SK-N-SH treated with all-trans-retinoic acid at 6 μM for 48 hours (cell line): ENCODE results near the gene DIP2C.
A peak's percentile ranks its signal among the peaks of the same experiment; 100 is the strongest.

Experiments
- ATAC-seq: fragments of 200-7000 bp; cut with Tn5 transposase; 3 replicates; pipeline ENCODE4 v1.9.1; 2020; ENCODE audit warnings: mild to moderate bottlenecking, moderate library complexity
- ARNTL ChIP-seq: fragments of 450-650 bp; formaldehyde crosslinking; IDR thresholded peaks from 2 replicates; pipeline ENCODE4 v1.5.0; 2020; ENCODE audit warnings: low read depth, mild to moderate bottlenecking, moderate library complexity, borderline replicate concordance
- BACH2 ChIP-seq: fragments of 250-450 bp; sonication (Bioruptor Pico); IDR thresholded peaks from 2 replicates; pipeline ENCODE4 v1.9.0; 2021; ENCODE audit warnings: mild to moderate bottlenecking, borderline replicate concordance
- CREB5 ChIP-seq: fragments of 250-450 bp; sonication (Bioruptor Pico); IDR thresholded peaks from 2 replicates; pipeline ENCODE4 v1.5.1; 2020; ENCODE audit warnings: low read depth, mild to moderate bottlenecking, moderate library complexity
- ESRRG ChIP-seq: fragments of 250-450 bp; sonication (Bioruptor Pico); IDR thresholded peaks from 2 replicates; pipeline ENCODE4 v1.6.1; 2021; ENCODE audit warnings: mild to moderate bottlenecking
- ISL1 ChIP-seq: fragments of 250-450 bp; sonication (Bioruptor Pico); IDR thresholded peaks from 2 replicates; pipeline ENCODE4 v2.1.2; 2022; ENCODE audit warnings: mild to moderate bottlenecking, moderate library complexity
- OSR1 ChIP-seq: fragments of 250-450 bp; sonication (Bioruptor Pico); IDR thresholded peaks from 2 replicates; pipeline ENCODE4 v1.8.0; 2022; ENCODE audit warnings: moderate library complexity, mild to moderate bottlenecking, inconsistent platforms
- PPARA ChIP-seq: fragments of 250-450 bp; sonication (Bioruptor Pico); IDR thresholded peaks from 2 replicates; pipeline ENCODE4 v1.5.0; 2020; ENCODE audit warnings: mild to moderate bottlenecking, borderline replicate concordance
- SNAI2 ChIP-seq: fragments of 250-450 bp; sonication (Bioruptor Pico); IDR thresholded peaks from 2 replicates; pipeline ENCODE4 v1.5.0; 2020; ENCODE audit warnings: mild to moderate bottlenecking, moderate library complexity
- TOX ChIP-seq: fragments of 250-450 bp; sonication (Bioruptor Pico); IDR thresholded peaks from 2 replicates; pipeline ENCODE4 v1.8.0; 2021; ENCODE audit warnings: mild to moderate bottlenecking, moderate library complexity, borderline replicate concordance
- TSHZ2 ChIP-seq: fragments of 250-450 bp; sonication (Bioruptor Pico); IDR thresholded peaks from 2 replicates; pipeline ENCODE4 v1.5.0; 2020; ENCODE audit warnings: mild to moderate bottlenecking, moderate library complexity
- ZC3H10 ChIP-seq: fragments of 250-450 bp; sonication (Bioruptor Pico); IDR thresholded peaks from 2 replicates; pipeline ENCODE4 v1.5.1; 2021; ENCODE audit warnings: mild to moderate bottlenecking, moderate library complexity
- ZNF565 ChIP-seq: fragments of 450-650 bp; formaldehyde crosslinking; conservative IDR thresholded peaks from 2 replicates; pipeline ENCODE4 v1.5.0; 2020; ENCODE audit warnings: low read depth, mild to moderate bottlenecking, moderate library complexity
- ZNF70 ChIP-seq: fragments of 450-650 bp; formaldehyde crosslinking; IDR thresholded peaks from 2 replicates; pipeline ENCODE4 v1.5.0; 2020; ENCODE audit warnings: mild to moderate bottlenecking, moderate library complexity
- ZNF8 ChIP-seq: fragments of 450-650 bp; formaldehyde crosslinking; IDR thresholded peaks from 2 replicates; pipeline ENCODE4 v1.5.0; 2020; ENCODE audit warnings: mild to moderate bottlenecking, moderate library complexity
- TF ChIP-seq, protein P1 (sequence below): fragments of 250-450 bp; sonication (Bioruptor Pico); IDR thresholded peaks from 2 replicates; pipeline ENCODE4 v1.8.0; 2020; ENCODE audit warnings: mild to moderate bottlenecking, moderate library complexity, borderline replicate concordance
- TF ChIP-seq, protein P2 (sequence below): fragments of 250-450 bp; sonication (Bioruptor Pico); IDR thresholded peaks from 2 replicates; pipeline ENCODE4 v1.8.0; 2021; ENCODE audit warnings: low read depth, mild to moderate bottlenecking, moderate library complexity, borderline replicate concordance
- TF ChIP-seq, protein P3 (sequence below): fragments of 250-450 bp; sonication (Bioruptor Pico); IDR thresholded peaks from 2 replicates; pipeline ENCODE4 v1.5.1; 2021; ENCODE audit warnings: mild to moderate bottlenecking, moderate library complexity

Gene DIP2C

DNA sequence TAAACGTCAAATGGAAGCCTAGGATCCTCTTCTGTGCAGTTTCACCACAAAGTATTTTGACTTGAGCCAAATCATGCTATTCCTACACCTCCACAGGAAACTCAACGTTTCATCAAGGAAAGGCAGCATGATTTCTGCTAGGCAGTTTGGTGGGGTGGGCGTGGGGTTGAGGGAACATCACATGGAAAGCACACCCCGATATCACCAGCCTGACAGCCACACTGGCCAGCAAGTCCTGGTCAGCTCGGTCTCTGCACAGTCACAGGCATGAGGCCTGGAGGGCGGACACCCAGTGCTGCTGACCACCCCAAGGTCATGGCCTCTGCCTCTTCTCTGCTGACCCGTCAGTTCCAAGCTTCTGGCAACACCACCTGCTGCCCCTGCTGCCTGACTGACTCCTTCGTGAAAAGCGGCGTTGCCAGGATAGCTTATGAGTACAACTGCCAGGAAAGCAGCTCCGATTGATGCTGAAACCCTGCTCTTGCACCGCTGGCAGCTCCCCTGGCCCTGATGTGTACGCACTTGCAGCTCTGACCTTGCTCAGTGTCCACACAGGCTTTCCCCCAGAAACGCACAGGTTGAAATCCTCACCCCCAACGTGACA is 171.5 kb downstream of the DIP2C start:
- ATAC-seq, result no peak
- TF ChIP-seq ESRRG (CRISPR knock-in tag) (no peak), ARNTL (CRISPR knock-in tag) (no peak), BACH2 (CRISPR knock-in tag) (no peak), ISL1 (CRISPR knock-in tag) (no peak), ZC3H10 (CRISPR knock-in tag) (no peak), CREB5 (no peak), ZNF565 (no peak)
- TF ChIP-seq, protein P1, sequence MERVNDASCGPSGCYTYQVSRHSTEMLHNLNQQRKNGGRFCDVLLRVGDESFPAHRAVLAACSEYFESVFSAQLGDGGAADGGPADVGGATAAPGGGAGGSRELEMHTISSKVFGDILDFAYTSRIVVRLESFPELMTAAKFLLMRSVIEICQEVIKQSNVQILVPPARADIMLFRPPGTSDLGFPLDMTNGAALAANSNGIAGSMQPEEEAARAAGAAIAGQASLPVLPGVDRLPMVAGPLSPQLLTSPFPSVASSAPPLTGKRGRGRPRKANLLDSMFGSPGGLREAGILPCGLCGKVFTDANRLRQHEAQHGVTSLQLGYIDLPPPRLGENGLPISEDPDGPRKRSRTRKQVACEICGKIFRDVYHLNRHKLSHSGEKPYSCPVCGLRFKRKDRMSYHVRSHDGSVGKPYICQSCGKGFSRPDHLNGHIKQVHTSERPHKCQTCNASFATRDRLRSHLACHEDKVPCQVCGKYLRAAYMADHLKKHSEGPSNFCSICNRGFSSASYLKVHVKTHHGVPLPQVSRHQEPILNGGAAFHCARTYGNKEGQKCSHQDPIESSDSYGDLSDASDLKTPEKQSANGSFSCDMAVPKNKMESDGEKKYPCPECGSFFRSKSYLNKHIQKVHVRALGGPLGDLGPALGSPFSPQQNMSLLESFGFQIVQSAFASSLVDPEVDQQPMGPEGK (CRISPR knock-in tag), result no peak
- TF ChIP-seq, protein P2, sequence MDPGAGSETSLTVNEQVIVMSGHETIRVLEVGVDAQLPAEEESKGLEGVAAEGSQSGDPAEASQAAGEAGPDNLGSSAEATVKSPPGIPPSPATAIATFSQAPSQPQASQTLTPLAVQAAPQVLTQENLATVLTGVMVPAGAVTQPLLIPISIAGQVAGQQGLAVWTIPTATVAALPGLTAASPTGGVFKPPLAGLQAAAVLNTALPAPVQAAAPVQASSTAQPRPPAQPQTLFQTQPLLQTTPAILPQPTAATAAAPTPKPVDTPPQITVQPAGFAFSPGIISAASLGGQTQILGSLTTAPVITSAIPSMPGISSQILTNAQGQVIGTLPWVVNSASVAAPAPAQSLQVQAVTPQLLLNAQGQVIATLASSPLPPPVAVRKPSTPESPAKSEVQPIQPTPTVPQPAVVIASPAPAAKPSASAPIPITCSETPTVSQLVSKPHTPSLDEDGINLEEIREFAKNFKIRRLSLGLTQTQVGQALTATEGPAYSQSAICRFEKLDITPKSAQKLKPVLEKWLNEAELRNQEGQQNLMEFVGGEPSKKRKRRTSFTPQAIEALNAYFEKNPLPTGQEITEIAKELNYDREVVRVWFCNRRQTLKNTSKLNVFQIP (CRISPR knock-in tag), result no peak

GRCh38 chr10:517241-517830 is 172.1 kb downstream of the DIP2C start:
- TF ChIP-seq, protein P3, sequence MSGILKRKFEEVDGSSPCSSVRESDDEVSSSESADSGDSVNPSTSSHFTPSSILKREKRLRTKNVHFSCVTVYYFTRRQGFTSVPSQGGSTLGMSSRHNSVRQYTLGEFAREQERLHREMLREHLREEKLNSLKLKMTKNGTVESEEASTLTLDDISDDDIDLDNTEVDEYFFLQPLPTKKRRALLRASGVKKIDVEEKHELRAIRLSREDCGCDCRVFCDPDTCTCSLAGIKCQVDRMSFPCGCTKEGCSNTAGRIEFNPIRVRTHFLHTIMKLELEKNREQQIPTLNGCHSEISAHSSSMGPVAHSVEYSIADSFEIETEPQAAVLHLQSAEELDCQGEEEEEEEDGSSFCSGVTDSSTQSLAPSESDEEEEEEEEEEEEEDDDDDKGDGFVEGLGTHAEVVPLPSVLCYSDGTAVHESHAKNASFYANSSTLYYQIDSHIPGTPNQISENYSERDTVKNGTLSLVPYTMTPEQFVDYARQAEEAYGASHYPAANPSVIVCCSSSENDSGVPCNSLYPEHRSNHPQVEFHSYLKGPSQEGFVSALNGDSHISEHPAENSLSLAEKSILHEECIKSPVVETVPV (CRISPR knock-in tag), result no peak
- TF ChIP-seq BACH2 (CRISPR knock-in tag) (no peak), ZC3H10 (CRISPR knock-in tag) (no peak), PPARA (CRISPR knock-in tag) (no peak)
- ATAC-seq, result no peak

DNA sequence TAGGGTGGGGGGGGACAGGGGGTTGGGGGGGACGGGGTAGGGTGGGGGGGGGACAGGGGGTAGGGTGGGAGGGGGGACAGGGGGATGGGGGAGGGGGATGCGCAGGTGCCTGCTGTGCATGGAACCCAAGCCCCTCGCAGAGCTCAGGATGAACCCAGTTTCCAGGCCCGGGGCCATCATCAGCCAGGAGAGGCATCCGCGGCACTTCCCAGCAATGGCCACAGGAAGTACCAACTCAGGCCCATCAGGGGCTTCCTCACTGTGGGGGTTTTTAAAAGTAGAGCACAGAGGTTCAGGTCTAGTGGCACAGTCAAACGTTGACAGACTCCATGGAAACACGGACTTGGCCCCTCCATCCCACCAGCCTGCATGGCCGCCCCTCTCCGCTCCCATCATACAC is 172.7 kb downstream of the DIP2C start:
- TF ChIP-seq, protein P3 (CRISPR knock-in tag), result no peak
- TF ChIP-seq BACH2 (CRISPR knock-in tag) (no peak), TSHZ2 (CRISPR knock-in tag) (no peak), ZC3H10 (CRISPR knock-in tag) (no peak), SNAI2 (CRISPR knock-in tag) (no peak), ZNF70 (no peak), ZNF565 (no peak), TOX (CRISPR knock-in tag) (no peak), OSR1 (CRISPR knock-in tag) (no peak), ISL1 (CRISPR knock-in tag) (no peak), ZNF8 (CRISPR knock-in tag) (no peak)
- TF ChIP-seq, protein P1 (CRISPR knock-in tag), result no peak
- peak; percentile 19; the same call in 1 of the 3 replicates for ATAC-seq
